H4 (cell line): ENCODE results near the gene EYA4. TPM values are rescaled to one million over a fixed set of nuclear protein-coding genes. Genes with fewer than 3 reads are reported as not detected.

Experiments
- DNase-seq: peaks from one replicate; pipeline ENCODE4 v3.0.0-alpha.2; 2015; ENCODE audit warnings: low spot score
- total RNA-seq: library from RNA; depleted of rRNA; stranded (reverse); fragments of >200 nt; shearing (Covaris generic); gene quantifications from 2 replicates; pipeline ENCODE4 v1.2.3, GENCODE V29; 2014

The EYA4 gene
- total RNA-seq, 1 experiment from 2014 or later, result 25.7 TPM

DNA sequence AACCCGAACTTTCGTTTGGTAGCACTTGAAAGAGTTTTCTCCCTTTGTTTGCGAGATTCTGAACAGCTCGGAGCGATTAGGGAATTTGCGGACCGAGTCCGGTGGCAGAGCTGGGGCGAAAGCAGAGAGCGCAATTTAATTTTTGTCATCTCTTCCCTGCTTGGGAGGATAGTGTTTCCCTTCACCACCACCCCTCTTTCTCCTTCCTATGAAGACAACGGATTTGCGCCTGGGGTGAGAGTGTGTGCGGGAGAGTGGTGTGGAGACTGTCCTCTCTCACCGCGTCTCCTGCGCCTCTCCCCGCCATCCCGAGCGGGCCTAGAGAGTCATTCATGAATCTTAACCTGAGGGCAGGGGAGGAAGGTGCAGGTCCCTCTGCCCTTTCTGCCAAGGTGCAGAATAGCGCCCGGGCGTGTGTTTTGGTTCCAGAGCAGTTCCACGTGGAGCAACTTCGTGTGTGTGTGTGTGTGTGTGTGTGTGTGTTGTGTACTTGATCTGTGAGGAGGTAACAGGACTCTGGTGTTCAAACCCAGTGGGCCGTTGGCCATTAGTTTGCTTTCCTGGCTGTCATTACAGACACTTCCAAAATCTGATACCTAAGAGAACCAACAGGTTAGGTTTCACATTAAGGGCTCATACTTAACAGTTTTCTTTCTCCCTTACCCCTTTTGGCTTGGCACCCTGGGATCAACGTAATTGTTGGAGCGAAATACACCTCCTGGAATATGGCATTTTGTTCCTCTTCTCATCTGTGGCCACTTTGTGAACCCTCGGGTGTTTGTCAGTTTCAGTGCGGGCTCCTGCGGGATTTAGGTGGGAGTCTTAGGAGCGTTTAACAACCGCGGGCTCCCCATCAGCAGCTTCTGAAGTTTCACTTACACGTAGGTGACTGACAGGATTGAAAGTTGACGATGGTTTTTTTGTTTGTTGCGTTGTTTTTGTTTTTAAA is 1.8 kb downstream of the EYA4 start:
- DNase-seq, result peak; percentile 54

DNA sequence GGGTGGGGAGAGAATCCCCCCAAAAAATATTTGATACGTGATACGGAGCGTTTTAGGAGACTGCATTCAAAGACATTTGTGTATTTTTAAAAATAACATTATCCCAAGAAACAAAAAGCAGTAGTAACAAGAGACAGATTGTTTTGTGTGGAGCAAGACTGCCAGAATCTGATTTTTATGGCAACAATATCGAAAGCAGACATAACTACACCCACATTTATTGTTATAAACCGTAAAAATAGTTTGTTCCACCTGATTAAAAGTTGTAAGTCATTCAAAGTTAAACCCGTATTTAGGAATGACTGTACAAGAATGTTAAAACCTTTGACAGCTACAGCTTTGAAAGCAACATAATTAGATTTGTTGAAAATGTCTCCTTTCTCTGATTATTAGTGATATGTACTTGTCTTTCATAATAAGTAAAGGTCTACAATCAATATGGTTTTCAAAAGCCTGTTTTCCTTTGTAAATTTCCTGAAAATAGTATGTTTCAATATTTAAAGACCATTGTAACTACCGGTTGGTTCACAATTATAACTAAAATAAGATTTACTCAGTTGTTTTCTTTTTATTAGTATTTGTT is 2.7 kb downstream of the EYA4 start:
- no peak for DNase-seq

DNA sequence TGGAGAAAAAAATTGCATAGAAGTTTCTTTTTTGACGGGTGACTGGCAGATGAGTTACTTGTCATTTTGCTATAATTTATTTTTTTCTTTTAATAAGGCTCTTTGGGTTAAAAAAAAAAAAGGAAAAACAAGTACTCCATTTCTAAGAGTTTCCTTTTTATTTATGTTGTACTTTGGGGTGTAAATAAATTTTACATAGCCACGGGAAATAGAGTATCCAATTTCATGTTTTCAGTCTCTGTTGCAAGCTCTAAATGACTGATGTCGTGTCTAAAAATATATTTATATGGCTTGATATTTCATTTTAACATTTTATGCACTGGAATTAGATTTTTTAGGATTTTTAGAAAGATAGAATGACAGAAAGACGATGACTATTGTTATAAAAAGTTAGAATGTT is 3.4 kb downstream of the EYA4 start:
- no peak for DNase-seq

DNA sequence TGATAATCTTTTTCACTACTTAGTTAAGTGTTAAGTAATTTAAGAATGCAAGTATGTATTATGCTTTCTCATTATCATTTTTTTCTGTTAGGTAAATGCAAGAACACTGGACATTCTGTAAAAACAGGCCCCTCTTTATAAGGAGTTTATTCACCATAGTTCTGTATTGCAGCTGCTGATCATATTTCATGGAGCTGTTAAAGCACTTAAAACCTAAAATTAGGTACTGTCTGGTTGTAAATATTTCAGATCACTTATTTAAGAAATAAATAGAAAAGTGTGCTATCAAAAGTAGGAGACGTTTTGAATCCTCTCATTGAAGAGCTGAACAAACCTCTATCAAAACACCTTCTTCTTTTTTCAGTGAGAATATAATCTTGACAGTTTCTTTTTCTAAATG is 3.9 kb downstream of the EYA4 start:
- DNase-seq, result no peak

DNA sequence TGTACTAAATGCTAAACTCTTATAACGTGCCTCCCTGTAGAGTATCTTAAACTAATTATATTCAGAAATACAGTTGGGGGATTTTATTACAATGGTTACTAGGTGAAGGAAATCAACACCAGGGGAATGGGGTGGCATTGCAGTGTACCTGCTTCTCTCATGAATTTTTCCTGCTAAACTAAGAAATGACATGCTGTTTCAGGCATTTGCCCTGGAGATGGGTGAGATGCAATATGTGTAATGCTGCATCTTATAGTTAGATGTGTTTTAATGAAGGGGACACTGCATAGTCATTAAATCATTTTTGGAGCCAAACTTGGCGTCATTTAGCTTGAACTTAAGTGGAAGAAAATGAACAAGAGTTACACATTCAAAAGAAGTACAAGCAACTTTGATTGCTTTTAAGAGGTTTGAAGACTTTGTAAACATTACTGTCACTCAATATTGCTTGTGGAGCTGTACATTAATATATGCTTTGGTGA is 4.3 kb downstream of the EYA4 start:
- DNase-seq, result peak; percentile 21

DNA sequence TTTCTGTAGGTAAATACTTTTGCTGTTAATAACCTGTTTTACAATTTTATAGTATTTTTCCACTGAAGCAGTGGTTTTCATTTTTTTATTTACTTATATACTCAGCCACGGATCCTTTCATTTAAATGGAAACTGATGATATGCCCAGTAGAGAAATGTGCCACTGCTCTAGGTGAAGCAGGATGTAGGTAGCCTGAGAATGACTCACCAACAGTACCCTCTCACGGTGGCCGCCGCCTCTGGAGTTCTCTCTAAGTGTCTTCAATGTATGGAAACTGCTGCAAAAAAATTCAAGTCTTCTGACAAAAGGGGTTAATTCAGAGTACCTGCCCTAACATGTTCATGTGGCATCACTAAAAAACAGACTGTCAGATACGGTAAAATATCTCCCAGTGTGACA is 6.4 kb downstream of the EYA4 start:
- peak; percentile 9 for DNase-seq

DNA sequence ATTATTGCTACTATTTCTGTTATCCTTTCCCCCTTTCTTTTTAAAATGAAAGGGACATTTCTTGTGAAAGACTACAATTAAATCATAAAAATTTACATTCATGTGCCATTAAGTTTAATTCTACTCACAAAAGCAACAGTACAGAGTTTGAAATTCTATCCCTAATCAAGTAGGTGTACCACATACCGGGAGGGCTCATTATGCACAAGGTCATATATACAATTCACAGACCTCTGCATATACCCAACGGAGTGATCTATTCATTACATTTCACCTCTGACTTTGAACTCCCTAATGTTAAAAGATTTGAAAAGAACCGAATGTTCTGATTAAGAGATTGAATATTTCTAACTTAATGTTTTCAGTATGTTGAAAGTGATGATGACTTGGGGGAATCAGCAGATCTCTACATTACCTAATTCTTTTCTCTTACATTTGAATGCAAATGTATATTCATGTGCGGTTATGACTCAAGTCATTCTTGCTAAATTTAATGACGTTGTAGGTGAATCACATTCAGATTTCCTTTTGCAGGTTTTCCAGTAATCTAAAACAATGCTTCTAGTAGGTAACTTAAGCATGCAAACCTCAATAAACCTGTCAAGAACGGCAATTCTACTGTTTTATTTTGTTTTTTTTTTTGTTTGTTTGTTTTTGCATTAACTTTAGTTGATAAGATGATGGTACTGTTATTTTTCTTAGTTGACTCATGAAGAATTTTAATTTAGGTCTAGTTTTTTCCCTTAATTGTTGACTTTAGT is 7.3 kb downstream of the EYA4 start:
- DNase-seq, result peak; percentile 80

DNA sequence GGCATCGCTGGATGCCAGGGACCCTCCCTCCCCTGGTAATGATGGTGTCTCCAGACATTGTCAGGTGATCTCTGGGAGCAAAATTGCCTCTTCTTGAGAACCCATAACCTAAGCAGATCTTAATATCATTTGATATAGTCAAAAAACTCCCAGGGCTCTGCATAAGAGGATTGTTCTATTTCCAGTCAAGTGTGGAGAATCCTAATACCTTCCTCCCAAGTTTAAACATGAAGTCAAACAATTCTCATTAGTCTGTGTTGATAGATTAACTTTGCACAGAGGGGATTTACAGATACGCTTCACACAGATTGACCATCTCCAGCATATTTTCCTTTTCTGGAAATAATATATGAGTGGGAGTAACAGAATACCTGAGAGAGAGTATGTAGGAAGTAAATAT is 10.5 kb downstream of the EYA4 start:
- DNase-seq, result no peak

DNA sequence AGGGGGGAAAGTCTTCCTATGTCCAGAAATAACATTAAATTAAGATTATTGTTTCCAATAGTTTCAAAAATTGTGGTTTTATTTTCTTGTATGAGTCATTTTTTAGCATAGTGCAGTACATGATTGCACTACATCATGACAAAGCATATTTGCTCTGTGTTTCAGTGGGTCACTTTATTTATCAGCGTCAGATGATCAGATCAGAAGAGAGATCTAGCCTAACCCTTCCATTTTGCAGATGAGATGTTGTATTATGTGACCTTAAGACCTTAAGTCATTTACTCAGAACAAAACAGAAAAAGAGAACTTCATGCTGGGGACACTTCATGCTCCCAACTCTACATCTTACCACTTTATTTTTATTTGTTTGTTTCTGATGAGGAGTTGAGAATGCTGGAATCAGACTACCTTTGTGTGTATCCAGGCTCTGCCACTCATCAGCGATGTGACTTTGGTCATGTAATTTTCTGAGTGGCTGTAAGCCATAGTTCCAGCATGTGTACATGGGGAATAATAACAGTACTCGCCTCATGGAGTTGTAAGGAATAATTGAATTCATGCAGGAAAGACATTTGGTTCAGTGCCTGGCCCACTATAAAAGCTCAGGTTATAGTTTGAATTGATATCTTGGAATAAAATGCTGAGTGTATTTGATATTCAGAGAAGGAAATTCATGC is 13.5 kb downstream of the EYA4 start:
- DNase-seq, result peak; percentile 60

DNA sequence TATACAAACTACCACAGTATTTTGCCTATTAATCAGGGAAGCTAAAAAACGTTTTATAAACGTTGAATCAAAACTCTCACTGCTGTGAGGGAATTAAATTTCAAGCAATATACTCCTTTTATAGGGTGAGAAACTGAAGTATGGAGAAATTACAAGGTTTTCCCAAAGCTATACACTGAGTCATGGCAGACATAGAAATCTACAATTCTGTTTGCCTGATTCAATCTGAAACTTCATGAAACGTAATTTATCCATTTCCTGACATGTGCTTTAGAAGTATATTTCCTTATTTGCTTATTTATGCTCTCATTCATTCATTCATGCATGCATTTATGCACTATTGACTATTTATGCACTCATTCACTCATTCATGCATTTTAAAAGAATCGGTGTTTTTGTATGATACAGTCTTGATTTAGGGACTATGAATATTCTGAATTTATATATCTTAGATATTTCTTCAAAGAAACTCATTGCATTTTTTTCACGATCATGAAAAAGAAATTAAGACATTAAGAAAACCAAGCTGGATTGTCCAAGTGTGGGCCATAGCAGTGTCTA is 16.5 kb downstream of the EYA4 start:
- DNase-seq, result no peak

DNA sequence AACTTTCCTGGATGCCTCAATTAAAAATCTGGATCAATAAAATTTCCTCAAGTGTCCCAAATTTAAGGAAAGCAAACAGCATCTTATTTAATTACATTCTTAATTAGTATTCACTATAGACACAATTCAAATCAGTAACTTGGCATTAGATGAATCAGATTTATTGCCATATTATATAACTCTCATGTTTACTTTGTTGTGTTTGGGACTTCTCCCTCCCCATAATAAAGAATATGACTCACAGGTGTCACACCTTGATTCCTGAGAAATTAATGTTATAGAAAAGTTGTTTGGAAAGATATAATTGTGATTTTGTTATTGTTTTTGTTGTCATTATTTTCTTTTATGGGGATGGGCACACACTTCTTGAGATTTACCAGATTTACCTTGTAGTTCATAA is 18.4 kb downstream of the EYA4 start:
- DNase-seq, result no peak

DNA sequence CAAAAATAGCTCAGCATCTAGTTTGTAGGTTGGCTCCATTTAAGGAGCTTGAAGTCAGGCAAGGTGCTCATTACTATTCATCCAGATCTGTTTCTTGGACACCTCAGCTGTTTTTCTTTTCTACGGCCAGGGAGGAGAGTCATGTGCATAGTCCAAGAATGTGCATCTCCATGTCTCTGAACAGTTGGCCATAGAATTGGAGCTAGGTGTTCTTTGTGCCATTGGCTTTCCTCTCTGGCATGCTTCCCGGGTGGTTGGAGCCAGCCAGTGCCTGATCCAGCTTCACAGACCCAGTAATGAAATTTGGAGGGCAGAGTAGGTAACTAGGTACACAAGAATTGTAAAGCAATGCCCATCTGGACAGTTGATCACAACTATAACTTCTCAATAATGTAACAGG is 21.6 kb downstream of the EYA4 start:
- DNase-seq, result no peak

DNA sequence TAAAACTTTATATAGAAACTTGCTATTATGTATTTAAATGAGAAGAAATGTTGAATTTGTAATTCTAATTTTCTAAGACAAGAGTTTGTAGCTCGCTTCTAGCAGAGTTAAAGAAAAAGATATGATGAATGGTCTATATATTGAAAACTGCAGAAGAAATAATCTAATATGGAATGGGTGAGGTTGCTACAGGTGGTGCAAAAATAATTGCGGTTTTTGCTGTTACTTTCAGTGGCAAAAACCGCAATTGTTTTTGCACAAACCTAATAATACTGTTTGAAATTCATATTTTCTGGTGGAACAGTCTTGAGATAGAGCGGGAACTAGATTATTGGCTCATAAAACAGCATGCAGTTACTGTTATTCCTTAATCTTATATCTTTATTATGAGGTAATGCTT is 23.9 kb downstream of the EYA4 start:
- DNase-seq, result no peak

DNA sequence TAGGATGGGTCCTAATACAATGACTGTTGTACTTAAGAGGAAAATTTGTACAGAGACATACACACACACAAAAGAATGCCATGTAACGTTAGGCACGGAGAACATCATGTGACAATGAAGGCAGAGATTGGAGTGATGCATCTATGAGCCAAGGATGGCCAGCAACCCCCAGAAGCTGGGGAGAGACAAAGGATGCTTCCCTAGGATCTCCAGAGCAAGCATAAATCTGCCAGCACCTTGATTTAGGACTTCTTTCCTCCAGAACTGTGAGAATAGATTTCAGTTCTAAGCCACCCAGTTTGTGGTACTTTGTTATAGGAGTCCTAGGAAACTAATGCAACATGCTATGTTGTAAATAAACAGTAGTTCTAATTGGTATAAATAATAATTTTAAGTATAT is 25.0 kb downstream of the EYA4 start:
- no peak for DNase-seq

DNA sequence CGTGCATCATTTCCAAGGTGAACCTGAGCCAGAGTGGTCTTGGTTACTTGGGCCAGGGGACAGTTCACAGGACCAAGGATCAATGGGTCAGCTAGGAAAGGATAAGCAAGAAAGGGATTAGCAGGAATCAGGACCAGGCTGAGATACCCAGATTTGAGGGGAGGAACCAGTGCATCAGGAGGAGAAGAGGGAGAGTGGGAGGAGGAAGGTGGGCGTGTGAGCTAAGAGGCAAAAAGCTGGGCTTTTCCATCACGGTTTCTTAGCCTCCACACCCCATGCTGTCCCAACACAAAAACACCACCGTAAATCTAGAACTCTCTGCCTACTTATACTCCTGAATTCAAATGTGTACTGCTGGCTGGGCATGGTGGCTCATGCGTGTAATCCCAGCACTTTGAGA is 27.5 kb downstream of the EYA4 start:
- no peak for DNase-seq

DNA sequence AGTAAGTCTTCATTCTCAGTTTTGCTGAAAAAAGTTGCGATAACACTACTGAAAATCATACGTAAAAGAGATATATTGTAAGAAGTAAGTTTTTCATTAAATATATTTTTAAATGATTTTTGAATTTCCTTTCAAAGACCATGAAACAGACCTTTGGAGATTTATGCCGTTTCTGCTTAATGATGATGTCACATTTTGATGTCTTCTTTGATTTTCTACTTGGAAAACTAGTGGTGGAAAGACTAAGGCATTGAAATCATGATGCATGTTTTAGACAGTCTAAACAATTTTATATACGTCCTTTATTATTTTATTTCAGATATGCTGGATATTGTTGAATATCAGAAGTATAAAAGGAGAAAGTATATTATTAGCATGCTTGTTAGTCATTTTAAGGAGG is 33.7 kb downstream of the EYA4 start:
- DNase-seq, result no peak

DNA sequence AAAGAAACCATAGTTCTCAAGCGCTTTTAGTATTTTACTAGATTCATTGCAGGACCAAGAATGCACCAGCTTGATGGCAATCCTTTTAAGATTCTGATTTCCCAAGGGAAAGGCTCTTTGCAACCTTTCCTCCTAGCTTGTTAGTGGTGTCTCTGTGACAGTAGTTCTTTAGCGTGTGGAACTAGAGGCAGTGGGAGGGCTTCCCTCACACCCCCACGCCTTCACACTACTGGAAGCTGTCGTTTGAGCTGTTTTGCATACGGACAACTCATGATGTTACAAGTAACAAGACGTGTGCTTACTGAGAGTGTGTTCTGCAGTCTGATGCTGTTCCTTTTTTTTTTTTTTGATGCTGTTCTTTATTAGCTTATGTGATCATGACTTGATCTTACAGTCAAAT is 34.1 kb downstream of the EYA4 start:
- no peak for DNase-seq

DNA sequence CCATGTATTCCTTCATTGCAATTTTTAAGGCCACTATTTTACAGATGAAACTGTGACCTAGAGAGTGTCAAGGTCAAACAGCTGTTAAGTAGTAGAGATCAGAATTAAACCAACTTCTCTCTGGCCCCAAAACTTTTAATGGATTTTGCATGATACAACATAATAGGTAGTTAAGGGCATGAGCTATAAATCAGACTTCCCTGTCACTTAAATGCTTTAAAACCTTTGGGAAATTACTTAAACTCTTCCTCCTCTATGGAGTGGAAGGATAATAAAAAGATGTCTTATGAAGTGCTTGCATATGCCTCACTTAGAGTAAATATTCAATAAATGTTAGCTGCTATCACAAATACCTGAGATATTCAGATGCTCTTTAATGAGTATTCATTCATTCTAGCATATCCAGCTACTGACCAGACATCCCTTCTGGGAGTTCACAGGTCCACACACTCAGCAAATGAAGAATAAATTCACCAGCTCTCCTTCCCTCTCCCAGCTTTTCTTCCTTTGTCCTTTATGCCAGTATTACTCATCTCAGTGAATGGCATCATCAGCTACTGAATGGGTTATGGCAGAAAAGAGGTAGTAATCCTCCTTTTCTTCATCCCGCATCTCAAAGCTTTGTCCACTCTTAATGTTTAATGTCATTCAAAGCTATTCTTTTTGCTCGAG is 36.2 kb downstream of the EYA4 start:
- no peak for DNase-seq

DNA sequence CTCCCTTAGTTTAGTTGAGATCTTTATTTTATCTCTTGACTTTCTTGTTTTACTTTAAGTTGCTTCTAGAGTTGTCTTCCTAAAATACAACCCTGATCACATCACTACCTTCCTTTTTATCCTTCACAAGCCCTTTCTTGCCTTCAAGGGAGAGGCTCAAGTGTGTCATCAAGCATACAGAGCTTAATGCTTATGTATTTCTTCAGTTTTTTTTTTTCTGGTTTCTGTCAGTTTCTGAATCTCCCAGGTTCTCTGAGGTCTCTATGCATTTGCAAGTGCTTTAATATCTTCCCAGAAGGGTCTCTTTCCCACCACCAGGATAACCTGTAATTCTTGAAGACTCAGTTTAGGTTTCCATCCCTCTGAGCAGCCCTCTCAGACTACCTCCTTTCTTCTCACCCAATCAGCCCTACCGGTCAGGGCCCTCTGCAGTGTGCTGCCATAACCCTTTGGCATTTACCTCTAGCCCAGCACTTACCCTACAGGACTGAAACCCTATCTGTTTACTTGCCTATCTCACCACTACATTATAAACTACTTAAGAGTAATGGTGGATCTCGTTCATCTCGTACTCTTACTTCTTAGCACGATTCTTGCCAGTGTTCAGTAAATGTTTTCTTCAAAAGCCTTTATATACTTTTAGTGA is 36.9 kb downstream of the EYA4 start:
- DNase-seq, result no peak

DNA sequence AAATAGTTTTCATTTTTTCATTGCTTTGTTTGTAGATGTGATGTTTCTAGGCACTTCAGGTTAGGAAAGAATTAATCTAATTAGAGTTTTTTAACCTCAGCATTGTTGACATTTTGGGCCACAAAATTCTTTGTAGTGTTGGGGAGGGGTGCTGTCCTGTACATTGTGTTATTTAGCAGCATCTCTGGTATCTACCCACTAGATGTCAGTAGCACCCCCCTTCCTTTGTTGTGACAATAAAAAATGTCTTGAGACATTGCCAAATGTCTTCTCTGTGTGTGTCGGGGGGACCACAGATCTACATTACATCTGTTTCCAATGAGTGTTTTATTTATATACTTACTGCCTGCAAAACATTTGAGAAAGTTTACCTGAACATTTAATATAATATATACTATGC is 45.6 kb downstream of the EYA4 start:
- DNase-seq, result peak; percentile 41

DNA sequence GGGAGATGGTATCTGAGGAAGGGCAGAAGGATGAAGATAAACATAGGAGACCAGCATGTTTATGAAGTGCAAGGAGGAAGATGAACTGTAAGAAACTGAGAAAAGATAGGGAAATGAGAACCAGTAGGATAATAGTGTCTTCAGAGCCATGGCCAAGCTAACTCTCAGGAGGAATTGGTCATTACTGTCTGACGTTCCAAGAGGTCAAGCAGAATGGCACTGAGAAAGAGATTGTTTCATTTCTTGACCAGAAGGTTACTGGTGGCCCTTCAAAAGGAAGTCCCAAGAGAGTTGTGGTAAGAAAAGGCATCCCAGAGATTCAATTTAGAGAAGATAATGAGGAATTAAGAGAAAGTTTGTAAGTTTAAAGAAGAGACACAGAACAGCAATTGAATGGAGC is 47.5 kb downstream of the EYA4 start:
- no peak for DNase-seq
